Hepatocyte (in vitro differentiated cells): ENCODE results near the gene SLC22A23. TPM values are rescaled to one million over a fixed set of nuclear protein-coding genes. Genes with fewer than 3 reads are reported as not detected.

Experiments used
- DNase-seq: peaks from one replicate; pipeline ENCODE4 v3.0.0-alpha.2; 2016; ENCODE audit warnings: low spot score
- H2AFZ ChIP-seq: fragments of 200-600 bp; sonication (generic); 2 replicates; pipeline ENCODE4 v1.6.0; 2016; ENCODE audit warnings: antibody characterized with exemption, mild to moderate bottlenecking
- H3K27ac ChIP-seq: fragments of 200-600 bp; sonication (generic); 2 replicates; pipeline ENCODE4 v1.5.1; 2016; ENCODE audit warnings: mild to moderate bottlenecking
- H3K27me3 ChIP-seq: fragments of 200-600 bp; sonication (generic); 2 replicates; pipeline ENCODE4 v1.6.1; 2016
- H3K36me3 ChIP-seq: fragments of 200-600 bp; sonication (generic); replicated peaks from 2 replicates; pipeline ENCODE4 v1.5.1; 2016; ENCODE audit warnings: low read depth; ENCODE audit not compliant: insufficient read depth
- H3K4me1 ChIP-seq: fragments of 200-600 bp; sonication (generic); 2 replicates; pipeline ENCODE4 v1.5.1; 2016; ENCODE audit warnings: mild to moderate bottlenecking, moderate library complexity; ENCODE audit not compliant: insufficient read depth
- H3K4me2 ChIP-seq: fragments of 200-600 bp; sonication (generic); 2 replicates; pipeline ENCODE4 v1.6.0; 2016
- H3K4me3 ChIP-seq: fragments of 200-600 bp; sonication (generic); 2 replicates; pipeline ENCODE4 v1.5.1; 2016; ENCODE audit warnings: mild to moderate bottlenecking
- H3K79me2 ChIP-seq: fragments of 200-600 bp; sonication (generic); 2 replicates; pipeline ENCODE4 v1.6.0; 2017; ENCODE audit warnings: mild to moderate bottlenecking
- H3K9me2 ChIP-seq: fragments of 200-600 bp; sonication (generic); replicated peaks from 2 replicates; pipeline ENCODE4 v1.6.0; 2017; ENCODE audit warnings: mild to moderate bottlenecking; ENCODE audit not compliant: insufficient read depth
- H3K9me3 ChIP-seq: fragments of 200-600 bp; sonication (generic); 2 replicates; pipeline ENCODE4 v1.5.1; 2016; ENCODE audit warnings: low read depth, mild to moderate bottlenecking
- H4K20me1 ChIP-seq: fragments of 200-600 bp; sonication (generic); 2 replicates; pipeline ENCODE4 v1.6.0; 2016; ENCODE audit warnings: mild to moderate bottlenecking; ENCODE audit not compliant: insufficient read depth, poor library complexity, severe bottlenecking
- EZH2 ChIP-seq: fragments of 200-600 bp; sonication (generic); IDR thresholded peaks from 2 replicates; pipeline ENCODE4 v1.6.1; 2016; ENCODE audit warnings: antibody characterized with exemption, mild to moderate bottlenecking, borderline replicate concordance
- EZH2phosphoT487 ChIP-seq: fragments of 200-600 bp; sonication (generic); IDR thresholded peaks from one replicate; pipeline ENCODE4 v1.6.1; 2018; ENCODE audit warnings: antibody characterized with exemption, mild to moderate bottlenecking, low read depth, moderate library complexity; ENCODE audit not compliant: unreplicated experiment, severe bottlenecking
- WGBS: methylation state at CpG from one replicate; pipeline ENCODE4 v1.1.6; 2016; ENCODE audit warnings: low lambda C conversion rate; ENCODE audit errors: missing lambda C conversion rate; 5-methylcytosine and 5-hydroxymethylcytosine counted together
- polyA plus RNA-seq: library from polyadenylated mRNA; unstranded; fragments of >200 nt; fragmentation: Nextera tagmentation; extraction: Ambion mirVana; gene quantifications from 2 replicates; pipeline ENCODE4 v1.2.1, GENCODE V29; 2016
- total RNA-seq: library from RNA; depleted of rRNA; stranded (reverse); fragments of >200 nt; gene quantifications from 2 replicates; pipeline ENCODE4 v1.2.3, GENCODE V29; 2014
- TF ChIP-seq, protein P1 (sequence below): fragments of 200-600 bp; sonication (generic); IDR thresholded peaks from 2 replicates; pipeline ENCODE4 v1.5.1; 2016; ENCODE audit warnings: antibody characterized with exemption, mild to moderate bottlenecking; ENCODE audit not compliant: poor library complexity

Gene SLC22A23
- total and polyA plus RNA-seq, 2 experiments from 2014 or later, result 14.3 to 14.8 TPM

DNA sequence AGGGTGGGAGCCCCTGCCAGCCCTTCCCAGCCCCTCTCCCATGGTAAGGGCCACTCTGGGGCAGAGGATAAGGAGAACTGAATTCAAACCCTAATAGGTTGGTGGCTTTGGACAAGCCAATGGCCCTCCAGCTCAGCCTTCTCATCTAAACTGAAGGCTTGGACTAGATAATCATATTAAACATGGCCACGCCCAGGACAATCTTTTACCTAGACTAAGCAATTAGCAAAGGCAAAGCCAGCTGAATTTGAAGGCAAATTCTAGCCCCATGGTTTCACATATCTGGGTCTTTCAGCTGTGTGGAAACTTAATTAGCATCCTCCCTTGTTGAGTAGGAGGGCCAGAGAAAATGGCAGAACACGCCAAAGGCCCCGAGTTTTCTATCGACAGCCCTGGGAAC, 10.7 kb downstream of the SLC22A23 start:
- Histone ChIP-seq H3K4me2 (no peak overlapping the region), H4K20me1 (no peaks in the 10 kb centered on the region), H2AFZ (no peak overlapping the region), H3K9me2 (no peaks in the 10 kb centered on the region), H3K79me2 (peaks cover 75% of the 10 kb centered on the region), H3K4me1 (peaks cover 20% of the 10 kb centered on the region), H3K27ac (no peak overlapping the region), H3K9me3 (no peaks in the 10 kb centered on the region), H3K27me3 (no peaks in the 10 kb centered on the region), H3K36me3 (no peaks in the 10 kb centered on the region), H3K4me3 (no peak overlapping the region)
- TF ChIP-seq, protein P1, sequence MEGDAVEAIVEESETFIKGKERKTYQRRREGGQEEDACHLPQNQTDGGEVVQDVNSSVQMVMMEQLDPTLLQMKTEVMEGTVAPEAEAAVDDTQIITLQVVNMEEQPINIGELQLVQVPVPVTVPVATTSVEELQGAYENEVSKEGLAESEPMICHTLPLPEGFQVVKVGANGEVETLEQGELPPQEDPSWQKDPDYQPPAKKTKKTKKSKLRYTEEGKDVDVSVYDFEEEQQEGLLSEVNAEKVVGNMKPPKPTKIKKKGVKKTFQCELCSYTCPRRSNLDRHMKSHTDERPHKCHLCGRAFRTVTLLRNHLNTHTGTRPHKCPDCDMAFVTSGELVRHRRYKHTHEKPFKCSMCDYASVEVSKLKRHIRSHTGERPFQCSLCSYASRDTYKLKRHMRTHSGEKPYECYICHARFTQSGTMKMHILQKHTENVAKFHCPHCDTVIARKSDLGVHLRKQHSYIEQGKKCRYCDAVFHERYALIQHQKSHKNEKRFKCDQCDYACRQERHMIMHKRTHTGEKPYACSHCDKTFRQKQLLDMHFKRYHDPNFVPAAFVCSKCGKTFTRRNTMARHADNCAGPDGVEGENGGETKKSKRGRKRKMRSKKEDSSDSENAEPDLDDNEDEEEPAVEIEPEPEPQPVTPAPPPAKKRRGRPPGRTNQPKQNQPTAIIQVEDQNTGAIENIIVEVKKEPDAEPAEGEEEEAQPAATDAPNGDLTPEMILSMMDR, result no peak
- TF ChIP-seq EZH2phosphoT487 (no peak), EZH2 (no peak)
- DNase-seq, result no peak
- 95% methylated on average over 4 of the region's 4 CpGs for WGBS

DNA sequence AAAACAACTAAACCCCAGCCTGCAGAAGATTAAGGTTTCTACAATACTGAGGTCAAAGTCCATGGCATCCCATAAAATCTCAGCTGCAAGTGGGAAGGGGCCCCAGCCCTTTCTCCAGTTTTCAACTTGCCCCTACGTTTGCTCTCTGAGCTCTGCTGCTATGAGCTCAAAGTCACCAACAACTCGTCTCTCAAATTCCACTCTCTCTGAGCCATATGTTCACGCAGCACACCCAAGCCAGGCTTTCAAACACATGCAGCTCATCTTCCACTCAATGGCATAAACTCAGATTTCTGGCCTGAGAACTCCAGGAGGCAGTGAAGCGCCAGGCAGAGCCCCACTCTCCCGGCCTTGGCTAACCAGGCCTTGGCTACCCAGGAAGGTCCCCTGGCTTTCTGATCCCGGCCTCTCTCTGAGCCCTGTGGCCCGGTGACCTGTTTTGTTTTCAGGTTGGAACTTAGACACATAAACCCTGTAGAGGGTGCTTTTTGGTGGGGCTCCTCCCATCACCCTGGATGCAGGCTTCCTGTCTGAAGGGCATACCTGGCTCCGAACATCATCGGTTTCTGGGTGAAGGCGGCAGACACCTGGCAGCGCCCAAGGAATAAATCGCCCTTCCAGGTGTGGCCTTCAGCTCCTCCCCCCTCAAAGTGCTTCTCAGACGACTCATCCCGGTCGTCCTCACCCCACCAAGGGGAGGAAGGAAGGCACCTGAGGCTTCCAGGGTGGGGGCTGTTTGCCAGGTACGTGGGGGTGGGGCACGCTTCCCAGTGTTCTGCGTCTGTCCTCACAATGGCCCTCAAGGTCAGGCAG, 12.4 kb downstream of the SLC22A23 start:
- 71% methylated on average over 18 of the region's 18 CpGs for WGBS
- Histone ChIP-seq H2AFZ (no peak overlapping the region), H4K20me1 (no peaks in the 10 kb centered on the region), H3K4me1 (peaks cover 20% of the 10 kb centered on the region), H3K4me3 (no peak overlapping the region), H3K27ac (peak overlapping the region; percentile 82), H3K36me3 (no peaks in the 10 kb centered on the region), H3K4me2 (peak overlapping the region; percentile 57), H3K27me3 (no peaks in the 10 kb centered on the region), H3K9me3 (no peaks in the 10 kb centered on the region), H3K79me2 (peaks cover 68% of the 10 kb centered on the region), H3K9me2 (no peaks in the 10 kb centered on the region)
- TF ChIP-seq EZH2 (no peak), EZH2phosphoT487 (no peak)
- TF ChIP-seq, protein P1, result no peak
- DNase-seq, result peak; percentile 39

DNA sequence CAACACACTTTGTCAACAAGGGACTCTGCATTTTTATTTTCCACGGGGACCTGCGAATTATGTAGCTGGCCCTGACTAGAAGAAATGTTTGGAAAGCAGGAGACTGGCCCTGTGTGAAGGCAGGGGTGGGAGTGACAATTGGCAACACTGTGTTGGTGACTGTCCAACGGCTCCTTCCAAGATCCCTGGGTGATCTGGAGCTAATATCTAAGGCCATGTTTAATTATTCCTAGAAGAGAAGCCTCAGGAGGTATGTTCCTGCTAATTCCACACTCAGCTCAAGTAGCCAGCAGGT, 13.7 kb downstream of the SLC22A23 start:
- Histone ChIP-seq H3K79me2 (peaks cover 61% of the 10 kb centered on the region), H3K9me3 (no peaks in the 10 kb centered on the region), H3K4me3 (no peak overlapping the region), H3K4me1 (peaks cover 29% of the 10 kb centered on the region), H3K27ac (peak overlapping the region; percentile 57), H3K4me2 (no peak overlapping the region), H4K20me1 (no peaks in the 10 kb centered on the region), H3K36me3 (no peaks in the 10 kb centered on the region), H2AFZ (no peak overlapping the region), H3K9me2 (no peaks in the 10 kb centered on the region), H3K27me3 (no peaks in the 10 kb centered on the region)
- no peak for DNase-seq
- TF ChIP-seq EZH2 (no peak), EZH2phosphoT487 (no peak)
- 47% methylated on average over 3 of the region's 3 CpGs for WGBS

DNA sequence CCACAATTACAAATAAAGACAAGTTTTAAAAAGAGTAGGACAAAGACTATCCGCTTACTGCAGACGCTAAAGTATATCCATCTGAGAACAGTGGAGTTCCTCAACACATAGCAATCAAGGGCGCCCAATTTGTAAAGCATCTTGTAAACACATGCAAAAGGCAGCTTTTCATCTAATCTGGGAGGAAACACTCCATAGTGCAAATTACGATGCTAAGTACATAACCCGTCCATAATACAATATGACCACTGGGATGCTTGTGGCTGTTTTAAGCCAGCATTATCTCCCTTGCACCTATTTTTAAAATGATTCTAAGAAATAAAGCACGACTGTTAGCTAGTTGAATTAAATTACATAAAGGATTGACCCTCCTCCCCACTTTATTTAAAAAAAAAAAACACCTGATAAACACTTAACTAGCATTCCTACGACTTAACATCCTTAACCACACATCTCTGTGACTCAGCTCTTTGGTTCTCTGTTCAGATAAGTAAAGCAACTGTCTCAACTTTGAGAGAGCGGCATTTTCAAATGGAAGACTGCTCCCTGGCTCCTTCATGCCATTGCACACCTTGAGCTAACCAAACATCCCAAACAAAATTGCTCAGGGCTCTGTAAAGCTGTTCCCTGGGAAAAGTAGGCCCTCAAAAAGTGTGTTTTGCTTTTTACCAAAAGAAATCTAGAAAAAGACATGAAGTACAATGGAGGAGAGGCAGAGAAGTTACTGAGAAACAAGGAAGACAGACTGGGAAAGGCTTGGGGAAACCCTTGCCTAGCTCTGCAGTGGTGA, 14.2 kb downstream of the SLC22A23 start:
- Histone ChIP-seq H3K4me2 (no peak overlapping the region), H3K27me3 (no peaks in the 10 kb centered on the region), H3K27ac (peak overlapping the region; percentile 57), H3K4me1 (peaks cover 34% of the 10 kb centered on the region), H3K9me3 (no peaks in the 10 kb centered on the region), H4K20me1 (no peaks in the 10 kb centered on the region), H3K4me3 (no peak overlapping the region), H3K36me3 (no peaks in the 10 kb centered on the region), H2AFZ (no peak overlapping the region), H3K9me2 (no peaks in the 10 kb centered on the region), H3K79me2 (peaks cover 58% of the 10 kb centered on the region)
- TF ChIP-seq EZH2phosphoT487, result no peak
- TF ChIP-seq EZH2, result no peak
- TF ChIP-seq, protein P1, result no peak
- DNase-seq, result peak; percentile 45
- WGBS, result 64% methylated on average over 8 of the region's 8 CpGs
